Measurements from ENCODE around the gene PSMD13. TPM values are rescaled to one million over a fixed set of nuclear protein-coding genes. Genes with fewer than 3 reads are reported as not detected.

PSMD13 gene
- total and polyA plus RNA-seq, 2 donors from 2014 or later: 87.7 to 115 TPM

GRCh38 chr11:287821-288477 is 51.2 kb downstream of the PSMD13 start:
- no peak for FAIRE-seq
- DNase-seq: peak in 2 of 5 donors; percentile 63 to 83
- no peaks in the 10 kb centered on the region for H3K36me3 ChIP-seq (ENCODE audit: control insufficient read depth in 2 of 3, insufficient read depth in 3 of 3, low read length in 3 of 3)
- H3K4me1 ChIP-seq (ENCODE audit: control insufficient read depth in 2 of 3, insufficient read depth in 2 of 3, low read depth in 1 of 3, low read length in 3 of 3): peaks cover 0 to 8% (median 0%) of the 10 kb centered on the region in 3 donors
- H3K9me3 ChIP-seq (ENCODE audit: control insufficient read depth in 2 of 3, insufficient read depth in 1 of 3, low read length in 3 of 3): no peaks in the 10 kb centered on the region
- H3K27ac ChIP-seq (ENCODE audit: low read depth in 2 of 2, low read length in 2 of 2): peak overlapping the region in 1 of 2 donors; percentile 20
- intact Hi-C loops (cut with DNase I): no loop called here
- H3K9ac ChIP-seq (ENCODE audit: low read length in 3 of 3): peak overlapping the region in 2 of 3 donors; percentile 29 to 40
- H3K27me3 ChIP-seq (ENCODE audit: control insufficient read depth, insufficient read depth, low read length): no peaks in the 10 kb centered on the region
- peak overlapping the region in 2 of 3 donors; percentile 60 to 65 for H3K4me3 ChIP-seq (ENCODE audit: low read length in 3 of 3)
- TF ChIP-seq CTCF (IDR thresholded peaks at IDR 0.05; ENCODE audit: borderline replicate concordance, extremely low read depth, insufficient read depth): no peak

- DNase-seq (peak in 4 of 5 donors; percentile 55 to 93 (median 70)), FAIRE-seq (no peak)
- Histone ChIP-seq H3K27ac (ENCODE audit: low read depth in 2 of 2, low read length in 2 of 2) (peak within 1 kb of the TSS in 1 of 2 donors; percentile 20), H3K36me3 (ENCODE audit: control insufficient read depth in 2 of 3, insufficient read depth in 3 of 3, low read length in 3 of 3) (no peaks in the 10 kb centered on the region), H3K27me3 (ENCODE audit: control insufficient read depth, insufficient read depth, low read length) (no peaks in the 10 kb centered on the region), H3K4me1 (ENCODE audit: control insufficient read depth in 2 of 3, insufficient read depth in 2 of 3, low read depth in 1 of 3, low read length in 3 of 3) (peaks cover 0 to 8% (median 0%) of the 10 kb centered on the region in 3 donors), H3K9me3 (ENCODE audit: control insufficient read depth in 2 of 3, insufficient read depth in 1 of 3, low read length in 3 of 3) (no peaks in the 10 kb centered on the region), H3K9ac (ENCODE audit: low read length in 3 of 3) (peak within 1 kb of the TSS in 2 of 3 donors; percentile 29 to 40), H3K4me3 (ENCODE audit: low read length in 3 of 3) (peak within 1 kb of the TSS in 2 of 3 donors; percentile 60 to 65)
- no peak for TF ChIP-seq CTCF (IDR thresholded peaks at IDR 0.05; ENCODE audit: borderline replicate concordance, extremely low read depth, insufficient read depth)
- intact Hi-C loops (cut with DNase I): no loop called here
Measured at GRCh38 chr11:288478-289397, 52.0 kb downstream of the PSMD13 start, which contains the start of gene PGGHG. PGGHG (plus strand) TSS chr11:289126; CDS start chr11:289817, 691 bp downstream.

GRCh38 chr11:289398-289711 is 52.6 kb downstream of the PSMD13 start:
- H3K9ac ChIP-seq (ENCODE audit: low read length in 3 of 3): peak overlapping the region in 1 of 3 donors; percentile 34
- no peaks in the 10 kb centered on the region for H3K36me3 ChIP-seq (ENCODE audit: control insufficient read depth in 2 of 3, insufficient read depth in 3 of 3, low read length in 3 of 3)
- FAIRE-seq (no peak), DNase-seq (peak in 1 of 5 donors; percentile 77)
- intact Hi-C loops (cut with DNase I): no loop called here
- no peak overlapping the region for H3K27ac ChIP-seq (ENCODE audit: low read depth in 2 of 2, low read length in 2 of 2)
- peak overlapping the region in 1 of 3 donors; percentile 17 for H3K4me3 ChIP-seq (ENCODE audit: low read length in 3 of 3)
- TF ChIP-seq CTCF (IDR thresholded peaks at IDR 0.05; ENCODE audit: borderline replicate concordance, extremely low read depth, insufficient read depth): no peak
- peaks cover 0 to 8% (median 0%) of the 10 kb centered on the region in 3 donors for H3K4me1 ChIP-seq (ENCODE audit: control insufficient read depth in 2 of 3, insufficient read depth in 2 of 3, low read depth in 1 of 3, low read length in 3 of 3)
- no peaks in the 10 kb centered on the region for H3K27me3 ChIP-seq (ENCODE audit: control insufficient read depth, insufficient read depth, low read length)
- no peaks in the 10 kb centered on the region for H3K9me3 ChIP-seq (ENCODE audit: control insufficient read depth in 2 of 3, insufficient read depth in 1 of 3, low read length in 3 of 3)
